ENCODE measurements around the gene TMEM45B. TPM values are rescaled to one million over a fixed set of nuclear protein-coding genes. Genes with fewer than 3 reads are reported as not detected.

TMEM45B gene
- total RNA-seq, 2 experiments from 2014 or later = 4.9 to 5.8 TPM

GRCh38 chr11:129888451-129888850 is 72.8 kb downstream of the TMEM45B start:
- Mint-ChIP-seq H3K36me3 (peaks cover 67% of the 10 kb centered on the region), H3K9me3 (no peaks in the 10 kb centered on the region), H3K4me3 (no peak overlapping the region), H3K27ac (peak overlapping the region; percentile 76), H3K4me1 (ENCODE audit: low read depth) (peaks cover 42% of the 10 kb centered on the region), H3K27me3 (no peaks in the 10 kb centered on the region)
- POLR2A ChIA-PET = no interaction called here
- intact Hi-C loops (cut with micrococcal nuclease) = no loop called here
- CTCF ChIA-PET = interaction anchor here (1.2 to 1.4 kb wide), 2 partner anchors 10 to 244 kb away, joined by 4 read pairs; no protein-coding TSS in a partner anchor
- peak; percentile 25 for DNase-seq

GRCh38 chr11:129894278-129895125 is 78.9 kb downstream of the TMEM45B start:
- H3K27ac Mint-ChIP-seq = peak overlapping the region; percentile 76
- intact Hi-C loops (cut with micrococcal nuclease) = loop anchor here (1.0 to 5.0 kb wide), 5 partner anchors 40 to 420 kb away; partner anchors contain the start of genes APLP2 and ZBTB44
- no peaks in the 10 kb centered on the region for H3K9me3 Mint-ChIP-seq
- H3K27me3 Mint-ChIP-seq = no peaks in the 10 kb centered on the region
- CTCF ChIA-PET = interaction anchor here (0.6 to 2.6 kb wide), 5 partner anchors 12 to 238 kb away, joined by 3 to 15 read pairs (median 5); no protein-coding TSS in a partner anchor
- H3K36me3 Mint-ChIP-seq = peaks cover 26% of the 10 kb centered on the region
- DNase-seq = peak; percentile 31
- POLR2A ChIA-PET = interaction anchor here (0.9 to 1.8 kb wide), 2 partner anchors 41 to 108 kb away, joined by 3 to 6 read pairs; partner anchors contain the start of gene PRDM10
- H3K4me1 Mint-ChIP-seq (ENCODE audit: low read depth) = peaks cover 46% of the 10 kb centered on the region
- H3K4me3 Mint-ChIP-seq = peak overlapping the region; percentile 88

GRCh38 chr11:129895126-129896041 is 79.7 kb downstream of the TMEM45B start, which contains the start of gene NFRKB:
Gene NFRKB, minus strand, starts transcription at chr11:129895578. Its CDS starts 2,729 bp downstream, at chr11:129892849.
- ChIA-PET CTCF (interaction anchor here (0.6 to 2.6 kb wide), 5 partner anchors 13 to 239 kb away, joined by 3 to 15 read pairs (median 4); no protein-coding TSS in a partner anchor), POLR2A (interaction anchor here (1.8 kb wide), 1 partner anchor 108 kb away, joined by 6 read pairs; the partner anchor contains the start of gene PRDM10)
- Mint-ChIP-seq H3K4me1 (ENCODE audit: low read depth) (peaks cover 38% of the 10 kb centered on the region), H3K36me3 (peaks cover 23% of the 10 kb centered on the region), H3K27ac (peak within 1 kb of the TSS; percentile 76), H3K27me3 (no peaks in the 10 kb centered on the region), H3K4me3 (peak within 1 kb of the TSS; percentile 88), H3K9me3 (no peaks in the 10 kb centered on the region)
- peak; percentile 91 for DNase-seq
- intact Hi-C loops (cut with micrococcal nuclease) = loop anchor here (1.0 to 5.0 kb wide), 5 partner anchors 41 to 419 kb away; partner anchors contain the start of genes APLP2 and ZBTB44

DNA sequence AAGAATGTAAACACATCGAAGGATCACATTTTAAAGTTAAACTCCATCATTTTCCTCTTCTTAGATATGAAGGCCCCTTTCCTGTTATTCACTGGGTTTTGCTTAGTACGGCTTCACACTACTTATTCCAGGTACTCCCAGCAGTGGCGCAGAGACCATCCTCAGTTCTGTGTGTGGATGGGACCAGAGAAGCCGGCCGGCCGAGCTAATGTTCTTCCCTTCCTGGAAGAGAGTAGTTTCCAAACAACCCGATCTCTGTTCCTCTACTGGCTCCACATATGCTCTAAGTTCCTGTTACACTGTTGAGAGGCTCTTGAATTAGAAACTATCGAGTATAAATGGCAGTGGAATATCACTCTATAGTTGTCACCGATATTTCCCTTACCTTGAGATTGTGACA is 80.4 kb downstream of the TMEM45B start:
- no peaks in the 10 kb centered on the region for H3K27me3 Mint-ChIP-seq
- ChIA-PET CTCF (interaction anchor here (1.5 to 2.6 kb wide), 2 partner anchors 237 to 238 kb away, joined by 3 to 15 read pairs; no protein-coding TSS in a partner anchor), POLR2A (interaction anchor here (1.8 kb wide), 1 partner anchor 107 kb away, joined by 6 read pairs; the partner anchor contains the start of gene PRDM10)
- intact Hi-C loops (cut with micrococcal nuclease) = loop anchor here (5.0 kb wide), 1 partner anchor 84 kb away; no protein-coding TSS in a partner anchor
- peaks cover 36% of the 10 kb centered on the region for H3K4me1 Mint-ChIP-seq (ENCODE audit: low read depth)
- H3K9me3 Mint-ChIP-seq = no peaks in the 10 kb centered on the region
- H3K27ac Mint-ChIP-seq = no peak overlapping the region
- no peak for DNase-seq
- peak overlapping the region; percentile 88 for H3K4me3 Mint-ChIP-seq
- H3K36me3 Mint-ChIP-seq = peaks cover 21% of the 10 kb centered on the region

- intact Hi-C loops (cut with micrococcal nuclease) = no loop called here
- Mint-ChIP-seq H3K4me3 (no peak overlapping the region), H3K9me3 (no peaks in the 10 kb centered on the region), H3K27me3 (no peaks in the 10 kb centered on the region), H3K4me1 (ENCODE audit: low read depth) (no peaks in the 10 kb centered on the region), H3K36me3 (peaks cover 40% of the 10 kb centered on the region), H3K27ac (no peak overlapping the region)
- ChIA-PET CTCF (interaction anchor here (1.2 kb wide), 1 partner anchor 12 kb away, joined by 4 read pairs; no protein-coding TSS in a partner anchor), POLR2A (no interaction called here)
- no peak for DNase-seq
Measured at GRCh38 chr11:129905402-129905801, 89.8 kb downstream of the TMEM45B start.

Other genes with a start within 250 kb of the TMEM45B start
- 10 to 100 TPM; 34.8 to 39.8 TPM for gene NFRKB, start 79.7 kb downstream of the TMEM45B start, total RNA-seq
- 10 to 100 TPM; 15.8 to 16.2 TPM for gene PRDM10, start 187.0 kb downstream of the TMEM45B start, total RNA-seq